Fibroblast of pulmonary artery (primary cell): ENCODE results near the gene INPP4B.

Source experiments
- DNase-seq: peaks from one replicate; pipeline ENCODE4 v3.0.0-alpha.2; 2010; ENCODE audit warnings: low read depth
- H3K4me3 ChIP-seq: replicated peaks from 2 replicates; pipeline ENCODE4 v1.5.1; 2011; ENCODE audit warnings: low read depth, mild to moderate bottlenecking, control low read depth, low read length, moderate library complexity
- TF ChIP-seq, protein P1 (sequence below): IDR thresholded peaks from 2 replicates; pipeline ENCODE4 v1.5.1; 2011; ENCODE audit warnings: mild to moderate bottlenecking, control low read depth, low read length, inconsistent platforms; ENCODE audit errors: missing control alignments

Gene INPP4B

DNA sequence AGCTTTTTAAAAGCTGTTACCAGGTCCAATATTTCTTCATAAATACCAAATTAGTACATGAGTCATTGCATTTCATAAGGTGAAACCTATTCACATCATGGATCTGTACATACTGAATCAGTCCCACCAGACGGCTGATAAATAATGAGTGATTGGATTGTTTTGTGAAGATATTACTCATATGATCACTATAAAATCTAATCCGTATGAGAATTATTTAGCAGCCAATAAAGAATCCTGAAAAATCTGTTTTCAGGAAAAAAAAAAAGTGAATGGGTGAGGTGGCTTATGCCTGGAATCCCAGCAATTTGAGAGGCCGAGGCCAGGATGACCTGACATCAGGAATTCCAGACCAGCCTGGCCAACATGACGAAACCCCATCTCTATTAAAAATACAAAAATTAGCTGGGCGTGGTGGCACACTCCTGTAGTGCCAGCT, 438.1 kb downstream of the INPP4B start:
- TF ChIP-seq, protein P1, sequence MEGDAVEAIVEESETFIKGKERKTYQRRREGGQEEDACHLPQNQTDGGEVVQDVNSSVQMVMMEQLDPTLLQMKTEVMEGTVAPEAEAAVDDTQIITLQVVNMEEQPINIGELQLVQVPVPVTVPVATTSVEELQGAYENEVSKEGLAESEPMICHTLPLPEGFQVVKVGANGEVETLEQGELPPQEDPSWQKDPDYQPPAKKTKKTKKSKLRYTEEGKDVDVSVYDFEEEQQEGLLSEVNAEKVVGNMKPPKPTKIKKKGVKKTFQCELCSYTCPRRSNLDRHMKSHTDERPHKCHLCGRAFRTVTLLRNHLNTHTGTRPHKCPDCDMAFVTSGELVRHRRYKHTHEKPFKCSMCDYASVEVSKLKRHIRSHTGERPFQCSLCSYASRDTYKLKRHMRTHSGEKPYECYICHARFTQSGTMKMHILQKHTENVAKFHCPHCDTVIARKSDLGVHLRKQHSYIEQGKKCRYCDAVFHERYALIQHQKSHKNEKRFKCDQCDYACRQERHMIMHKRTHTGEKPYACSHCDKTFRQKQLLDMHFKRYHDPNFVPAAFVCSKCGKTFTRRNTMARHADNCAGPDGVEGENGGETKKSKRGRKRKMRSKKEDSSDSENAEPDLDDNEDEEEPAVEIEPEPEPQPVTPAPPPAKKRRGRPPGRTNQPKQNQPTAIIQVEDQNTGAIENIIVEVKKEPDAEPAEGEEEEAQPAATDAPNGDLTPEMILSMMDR, result no peak
- no peak overlapping the region for H3K4me3 ChIP-seq
- peak; percentile 65 for DNase-seq

GRCh38 chr4:142407596-142407995, 438.5 kb downstream of the INPP4B start:
- TF ChIP-seq, protein P1, result no peak
- no peak for DNase-seq
- no peak overlapping the region for H3K4me3 ChIP-seq

DNA sequence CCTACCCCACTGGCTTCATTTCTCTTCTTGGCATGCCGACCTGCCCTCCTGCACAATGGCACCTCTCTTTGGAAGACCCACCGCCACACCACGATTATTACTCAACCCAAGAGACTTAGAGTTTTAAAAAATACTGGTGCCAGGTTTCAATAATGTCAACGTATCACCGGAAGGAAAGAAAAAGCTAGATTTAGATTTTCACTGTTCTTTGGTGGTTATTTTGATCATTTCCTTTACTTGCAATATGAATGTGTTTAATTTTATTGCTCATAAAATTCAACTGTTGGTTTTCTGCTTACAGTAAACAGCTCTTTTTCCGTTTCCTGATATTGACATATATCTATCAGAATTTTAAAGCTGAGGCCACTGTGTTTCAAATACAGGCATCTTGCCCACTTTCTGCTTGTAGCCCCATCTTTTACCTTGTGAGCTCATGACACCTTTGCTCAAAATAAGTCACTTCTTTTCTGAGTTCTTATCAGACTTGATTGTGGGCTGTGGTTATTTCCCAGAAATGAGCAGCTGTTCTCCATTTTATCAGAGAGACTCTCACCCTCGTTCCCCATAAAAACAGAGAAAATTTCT, 439.1 kb downstream of the INPP4B start:
- no peak overlapping the region for H3K4me3 ChIP-seq
- DNase-seq, result no peak
- TF ChIP-seq, protein P1, result no peak

GRCh38 chr4:142406499-142406835, 439.6 kb downstream of the INPP4B start:
- H3K4me3 ChIP-seq, result no peak overlapping the region
- DNase-seq, result no peak
- TF ChIP-seq, protein P1, result no peak

GRCh38 chr4:142405695-142406498, 440.2 kb downstream of the INPP4B start:
- TF ChIP-seq, protein P1, result no peak
- peak; percentile 55 for DNase-seq
- peak overlapping the region; percentile 66 for H3K4me3 ChIP-seq

- peak overlapping the region; percentile 66 for H3K4me3 ChIP-seq
- TF ChIP-seq, protein P1, result no peak
- peak; percentile 79 for DNase-seq
These were observed 440.9 kb downstream of the INPP4B start for GRCh38 chr4:142405021-142405694.
